Erythroblast (primary cell): ENCODE data around the gene NEMP1.

Source experiments
- GATA1 ChIP-seq: IDR thresholded peaks from 2 replicates; pipeline ENCODE4 v1.6.1; 2011; ENCODE audit warnings: low read depth, mild to moderate bottlenecking, control low read depth, low read length, moderate library complexity
- POLR2A ChIP-seq: IDR thresholded peaks from 2 replicates; pipeline ENCODE4 v1.6.1; 2011; ENCODE audit warnings: mild to moderate bottlenecking, low read length

GRCh38 chr12:57039016-57039798 lies 39.4 kb downstream of the NEMP1 start:
- TF ChIP-seq POLR2A, result no peak
- TF ChIP-seq GATA1, result no peak
